GM21717 (cell line): Measurements from ENCODE around the gene FAM241B.

ENCODE experiments used
- ATAC-seq: cut with Tn5 transposase; IDR thresholded peaks from one replicate; pipeline ENCODE4 v1.9.1; 2021; ENCODE audit warnings: mild to moderate bottlenecking, moderate library complexity; ENCODE audit not compliant: unreplicated experiment

FAM241B gene

DNA sequence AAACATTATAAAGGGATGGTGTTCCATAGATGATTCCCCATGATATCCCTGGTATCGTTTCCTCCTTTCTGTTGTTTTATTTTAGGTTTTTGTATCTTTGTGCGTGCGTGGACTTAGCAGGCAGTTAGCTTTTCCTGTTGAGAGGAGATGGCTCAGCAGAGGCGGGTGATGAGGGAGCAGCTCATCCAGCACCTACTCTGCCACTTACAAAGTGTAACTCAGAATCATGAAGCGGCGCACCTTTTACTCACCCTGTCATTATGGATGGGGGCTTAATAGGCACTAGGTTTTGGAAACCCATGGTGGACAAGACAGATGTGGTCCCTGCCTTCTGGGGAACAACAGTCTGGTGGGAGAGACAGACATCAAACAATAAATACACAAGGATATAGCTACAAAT, 17.1 kb downstream of the FAM241B start:
- no peak for ATAC-seq

GRCh38 chr10:69647819-69648218, 17.8 kb downstream of the FAM241B start:
- ATAC-seq = no peak

GRCh38 chr10:69648461-69648860, 18.4 kb downstream of the FAM241B start:
- no peak for ATAC-seq

DNA sequence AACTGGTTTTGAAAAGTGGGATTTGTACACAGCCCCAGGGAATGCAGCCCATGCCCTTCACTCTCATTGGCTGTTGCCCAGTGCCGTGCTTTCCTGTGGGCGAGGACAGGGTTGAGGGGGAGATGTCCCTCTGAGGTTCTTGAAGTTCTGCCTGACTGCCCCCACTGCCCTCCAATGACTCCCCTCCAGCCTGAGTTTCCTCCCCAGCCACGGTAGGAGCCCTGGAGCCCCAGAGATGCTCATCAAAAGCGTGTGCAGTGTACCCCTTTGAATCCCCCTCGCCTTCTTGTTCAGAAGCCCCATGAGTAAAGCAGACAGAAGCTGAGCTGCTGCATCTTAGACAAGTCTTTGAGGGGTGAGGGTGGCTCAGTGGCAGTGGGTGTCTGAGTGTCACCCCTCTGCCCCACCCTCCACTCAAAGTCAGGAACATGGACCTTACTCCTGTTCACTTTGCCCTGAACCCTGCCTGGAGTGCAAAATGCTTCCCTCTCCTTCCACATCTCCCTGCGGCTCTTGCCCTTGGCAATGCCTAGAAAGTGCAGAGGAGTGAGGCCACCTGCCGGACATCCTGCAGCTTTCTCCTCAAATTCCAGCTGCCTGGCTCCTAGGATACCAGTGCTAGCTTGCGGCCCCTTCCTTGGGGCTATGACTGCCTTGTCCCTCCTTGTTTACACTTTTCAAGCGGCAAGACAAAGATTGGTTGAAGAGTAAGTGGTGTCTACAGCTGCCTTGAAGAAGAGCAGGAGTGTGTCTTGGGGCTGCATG, 19.9 kb downstream of the FAM241B start:
- no peak for ATAC-seq

DNA sequence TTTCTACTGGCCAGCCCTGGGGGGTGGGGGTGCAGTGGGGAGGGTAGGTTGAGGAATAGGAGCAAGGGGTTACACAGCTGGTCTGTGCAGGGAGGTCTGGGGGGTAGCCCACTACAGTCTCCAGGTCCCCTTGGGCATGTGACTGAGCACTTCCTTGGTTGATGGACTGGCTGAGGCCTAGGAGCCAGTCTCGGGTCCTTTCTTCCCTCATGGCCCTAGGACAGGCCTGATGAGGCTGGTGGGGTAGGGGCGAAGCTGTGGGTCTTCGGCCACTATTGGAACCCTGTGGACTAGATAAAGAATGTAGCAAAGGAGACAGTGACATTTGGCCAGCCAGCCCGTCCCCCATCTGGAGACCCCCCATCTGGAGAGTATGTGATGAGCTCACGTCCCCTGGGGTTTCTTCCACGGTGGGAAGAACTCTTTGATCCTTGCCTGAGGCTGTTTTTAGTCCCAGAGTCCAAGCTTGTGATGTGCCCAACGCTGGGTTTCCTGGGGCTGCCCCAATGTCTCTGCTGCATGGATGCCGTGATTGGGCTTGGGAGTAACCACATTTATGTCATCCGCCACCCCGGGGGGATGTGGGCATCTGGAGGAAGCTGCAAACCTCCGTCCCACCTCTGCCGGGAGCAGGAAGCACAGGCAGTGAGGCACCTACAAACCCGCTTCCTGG, 20.7 kb downstream of the FAM241B start:
- no peak for ATAC-seq

GRCh38 chr10:69651362-69651761, 21.3 kb downstream of the FAM241B start:
- ATAC-seq = no peak

GRCh38 chr10:69652111-69652856, 22.2 kb downstream of the FAM241B start:
- ATAC-seq = no peak

DNA sequence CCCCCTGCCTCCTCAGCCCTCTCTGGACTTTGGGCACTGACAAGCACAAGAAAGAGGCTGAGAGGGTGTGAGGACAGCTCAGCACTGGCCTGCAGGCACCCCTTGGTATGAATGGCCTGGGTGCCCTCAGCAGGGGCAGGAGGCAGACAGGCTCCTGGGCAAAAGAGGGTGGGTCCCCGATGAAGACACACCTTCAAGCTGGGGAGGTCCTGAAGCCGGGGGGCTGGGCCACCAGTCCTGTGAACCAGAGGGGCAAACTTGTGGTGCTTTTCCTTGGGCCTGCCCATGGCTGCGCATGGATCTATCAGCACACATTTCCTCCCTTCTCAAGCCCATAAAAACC, 22.8 kb downstream of the FAM241B start:
- ATAC-seq = no peak

DNA sequence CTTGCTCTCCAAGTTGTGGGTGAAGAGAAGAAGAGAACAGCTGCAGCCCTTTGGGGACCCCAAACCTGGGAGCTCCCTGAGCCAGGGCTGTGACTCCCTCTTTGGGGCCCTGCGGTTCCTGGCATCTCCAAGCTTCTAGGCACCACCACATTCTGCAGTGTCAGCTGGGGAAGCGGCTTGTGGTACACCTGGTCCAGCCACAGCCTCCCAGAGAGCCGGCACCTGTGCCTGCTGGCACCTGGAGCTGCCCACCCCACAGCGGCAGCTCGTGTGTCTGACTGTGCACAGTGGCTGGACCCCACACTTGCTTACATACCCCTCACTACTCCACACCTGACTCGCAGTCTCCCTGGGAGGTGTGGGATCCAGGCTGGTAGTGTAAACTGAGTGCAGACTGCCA, 23.5 kb downstream of the FAM241B start:
- no peak for ATAC-seq

- ATAC-seq = no peak
These were observed 25.2 kb downstream of the FAM241B start for GRCh38 chr10:69655124-69655867.

GRCh38 chr10:69655868-69656555, 26.0 kb downstream of the FAM241B start:
- ATAC-seq = no peak

DNA sequence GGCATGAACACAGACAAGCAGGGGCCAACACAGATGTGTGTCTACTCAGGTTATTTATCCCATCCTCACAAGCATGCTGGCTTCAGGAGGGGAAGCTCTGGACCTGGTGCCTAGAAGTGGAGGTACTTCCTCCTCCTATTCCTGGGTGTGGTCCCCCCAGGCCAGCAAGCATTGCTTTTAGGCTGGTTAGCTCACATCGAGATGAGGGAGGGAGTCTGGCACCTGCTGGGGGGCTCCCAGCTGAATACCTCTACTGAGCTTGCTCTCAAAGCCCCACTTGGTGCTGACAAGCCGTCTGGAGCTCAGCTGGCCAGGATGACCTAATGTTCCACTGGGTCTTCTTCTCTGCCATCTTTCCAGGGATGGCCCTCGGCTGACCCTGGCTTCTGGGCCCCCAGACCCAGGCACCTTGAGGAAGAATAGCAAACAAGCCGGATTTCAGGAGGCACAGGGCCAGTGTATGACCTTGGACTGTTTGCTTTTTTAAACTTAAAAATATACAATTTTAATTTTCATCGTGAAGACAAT, 26.8 kb downstream of the FAM241B start:
- ATAC-seq = no peak

GRCh38 chr10:69657430-69657829, 27.4 kb downstream of the FAM241B start:
- ATAC-seq = no peak

DNA sequence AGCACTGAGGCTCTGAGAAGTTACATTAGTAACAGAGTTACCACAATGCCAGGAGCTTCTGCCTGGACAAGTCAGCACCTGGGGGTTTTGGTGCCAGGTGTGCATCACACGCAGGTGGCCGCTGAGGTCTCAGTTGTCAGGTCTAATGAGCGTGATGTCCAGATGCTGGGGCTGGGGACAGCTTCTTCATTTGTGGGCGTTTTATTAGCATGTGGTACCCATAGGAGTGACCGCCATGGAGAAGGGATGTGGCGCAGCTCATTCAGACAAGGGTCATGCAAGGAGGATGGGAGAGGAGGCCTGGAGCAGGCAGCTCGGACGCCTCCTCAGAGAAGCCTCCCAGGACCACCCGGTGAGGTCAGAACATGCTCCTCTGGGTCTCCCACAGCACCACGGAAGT, 27.8 kb downstream of the FAM241B start:
- ATAC-seq = no peak

DNA sequence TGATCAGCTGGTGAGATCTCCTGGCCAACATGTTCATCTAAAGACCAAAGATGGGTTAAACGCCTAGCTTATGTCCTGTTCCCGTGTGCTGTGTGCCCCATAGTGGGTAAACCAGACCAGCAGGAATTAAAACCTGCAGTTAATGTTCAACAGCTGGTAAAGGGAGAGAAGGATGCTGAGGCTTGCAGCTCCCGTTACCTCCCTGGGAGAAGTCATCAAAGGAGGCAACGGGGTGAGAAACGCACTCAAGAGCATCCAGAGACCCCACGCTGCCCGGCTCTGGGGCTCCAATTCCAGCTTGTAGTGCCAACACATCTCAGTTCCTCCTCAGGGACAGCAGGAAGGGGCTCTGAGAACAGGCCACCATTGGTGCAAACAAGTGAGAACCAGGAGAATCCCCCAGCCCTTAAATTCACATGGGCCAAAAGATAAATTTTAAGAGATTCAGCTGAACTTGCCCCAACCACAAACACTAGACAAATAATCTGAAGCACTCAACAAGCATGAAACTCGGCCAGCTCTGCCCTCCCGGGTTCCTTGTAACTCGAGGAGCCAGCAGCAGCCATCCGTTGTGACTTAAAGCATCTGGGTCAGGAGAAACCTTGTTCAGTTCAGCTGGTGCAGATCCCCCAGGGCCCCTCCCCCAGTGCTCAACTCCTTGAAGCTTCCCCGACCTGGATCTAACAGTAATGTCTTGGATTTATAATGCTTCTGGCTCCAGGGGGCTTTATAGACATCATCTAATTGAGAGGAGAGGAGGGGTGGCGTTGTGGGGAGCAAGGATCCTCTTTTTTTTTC, 29.4 kb downstream of the FAM241B start:
- no peak for ATAC-seq

DNA sequence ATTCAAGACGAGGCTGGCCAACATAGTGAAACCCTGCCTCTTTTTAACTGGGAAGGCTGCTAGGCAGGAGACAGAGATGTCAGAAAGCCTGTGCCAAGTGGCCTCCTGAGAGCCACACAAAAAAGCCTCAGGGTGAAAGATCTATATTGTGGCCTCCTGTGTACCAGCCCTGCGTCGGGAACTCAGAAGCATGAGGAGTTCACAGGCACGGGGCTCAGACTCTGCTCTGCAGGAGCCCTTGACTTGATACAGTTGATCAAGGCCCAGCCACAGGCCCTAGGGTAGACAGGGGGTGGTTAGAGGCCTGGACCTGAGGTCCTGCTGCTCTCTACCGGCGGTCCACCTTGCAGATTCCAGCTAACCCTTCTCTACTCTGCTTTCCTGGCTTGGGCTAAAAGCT, 30.2 kb downstream of the FAM241B start:
- ATAC-seq = no peak

GRCh38 chr10:69661414-69662172, 31.5 kb downstream of the FAM241B start:
- no peak for ATAC-seq

DNA sequence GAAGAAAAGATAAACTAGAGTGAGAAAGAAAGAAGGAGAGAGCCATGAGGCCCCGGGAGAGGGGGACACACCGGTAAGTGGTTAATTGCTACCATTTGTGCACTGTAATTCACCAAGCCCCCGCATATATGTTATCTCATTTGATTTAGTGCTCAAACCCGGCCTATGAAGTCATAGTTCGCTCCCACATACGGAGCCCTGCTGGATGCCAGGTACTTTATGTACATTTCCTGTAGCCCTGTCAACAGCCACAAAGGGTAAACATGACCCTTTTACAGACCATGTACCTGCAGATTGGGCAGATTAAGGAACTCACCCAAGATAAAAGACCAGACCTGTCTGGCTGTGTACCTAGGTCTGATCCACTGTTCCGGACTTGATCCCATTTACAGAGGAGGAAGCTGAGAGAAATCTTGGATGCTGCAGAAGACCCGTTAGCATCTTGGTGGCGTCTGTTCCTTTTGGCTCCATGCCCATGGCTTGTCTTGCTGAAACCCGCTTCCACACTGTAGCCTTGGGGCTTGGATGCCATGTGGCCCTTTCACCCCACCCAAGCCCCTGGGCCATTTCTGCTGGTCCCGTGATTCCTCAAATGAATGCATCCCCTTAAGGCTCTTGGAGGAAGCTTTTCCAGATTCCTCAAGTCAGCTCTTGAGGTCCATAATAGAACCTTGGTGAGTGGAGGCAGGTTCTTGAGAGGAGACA, 32.3 kb downstream of the FAM241B start:
- no peak for ATAC-seq
